Endodermal cell (in vitro differentiated cells): ENCODE data around the gene SYPL1. TPM values are rescaled to one million over a fixed set of nuclear protein-coding genes. Genes with fewer than 3 reads are reported as not detected.

Source experiments
- DNase-seq: peaks from one replicate; pipeline ENCODE4 v3.0.0-alpha.2; 2017
- H3K27ac ChIP-seq: 2 replicates; pipeline ENCODE4 v1.5.1; 2013; ENCODE audit warnings: mild to moderate bottlenecking, low read depth, low read length, moderate library complexity
- H3K27me3 ChIP-seq: 2 replicates; pipeline ENCODE4 v1.6.1; 2013; ENCODE audit warnings: mild to moderate bottlenecking, low read length, moderate library complexity; ENCODE audit not compliant: insufficient read depth, control insufficient read depth, poor library complexity, severe bottlenecking
- H3K36me3 ChIP-seq: 2 replicates; pipeline ENCODE4 v1.7.0; 2013; ENCODE audit warnings: mild to moderate bottlenecking, low read length, moderate library complexity; ENCODE audit not compliant: control insufficient read depth, insufficient read depth
- H3K4me1 ChIP-seq: one replicate; pipeline ENCODE4 v1.7.0; 2013; ENCODE audit warnings: low read length; ENCODE audit not compliant: control insufficient read depth, insufficient read depth
- H3K4me3 ChIP-seq: 2 replicates; pipeline ENCODE4 v1.5.1; 2013; ENCODE audit warnings: mild to moderate bottlenecking, low read length, moderate library complexity
- H3K9ac ChIP-seq: 2 replicates; pipeline ENCODE4 v1.6.1; 2013; ENCODE audit warnings: mild to moderate bottlenecking, low read length, moderate library complexity; ENCODE audit not compliant: poor library complexity, severe bottlenecking; ENCODE audit errors: extremely low read depth
- H3K9me3 ChIP-seq: 2 replicates; pipeline ENCODE4 v1.6.1; 2013; ENCODE audit warnings: mild to moderate bottlenecking, low read length, moderate library complexity; ENCODE audit not compliant: control insufficient read depth
- H3K27ac Mint-ChIP-seq: 2 replicates; pipeline ENCODE4 v1.8.0; 2020; ENCODE audit warnings: mixed read lengths
- H3K27me3 Mint-ChIP-seq: 2 replicates; pipeline ENCODE4 v1.8.0; 2021; ENCODE audit warnings: mild to moderate bottlenecking, mixed read lengths; ENCODE audit not compliant: insufficient read depth
- H3K36me3 Mint-ChIP-seq: 2 replicates; pipeline ENCODE4 v1.8.0; 2020; ENCODE audit warnings: low read depth, mixed read lengths
- H3K4me1 Mint-ChIP-seq: 2 replicates; pipeline ENCODE4 v1.8.0; 2020; ENCODE audit warnings: mixed read lengths
- H3K4me3 Mint-ChIP-seq: 2 replicates; pipeline ENCODE4 v1.8.0; 2020; ENCODE audit warnings: mild to moderate bottlenecking, moderate library complexity, mixed read lengths
- H3K9me3 Mint-ChIP-seq: 2 replicates; pipeline ENCODE4 v1.8.0; 2020; ENCODE audit warnings: mild to moderate bottlenecking, mixed read lengths
- CTCF ChIP-seq: fragments of 200-600 bp; sonication (generic); conservative IDR thresholded peaks from 2 replicates; pipeline ENCODE4 v1.5.0; 2021; ENCODE audit warnings: antibody characterized with exemption, mild to moderate bottlenecking
- WGBS, 2 experiments: methylation state at CpG; one replicate each; pipeline versions ENCODE4 v1.1.5 to v1.1.7; 2013; ENCODE audit warnings: missing lambda C conversion rate in 2 of 2, mixed read lengths in 1 of 2; ENCODE audit not compliant: insufficient coverage in 1 of 2, insufficient read length in 1 of 2; 5-methylcytosine and 5-hydroxymethylcytosine counted together
- total RNA-seq, 2 donors: library from RNA; stranded (reverse); fragmentation: NEBNext Ultra II Directional in 1 of 2; extraction: Animal tissue kit (Norgen Biotek cat#: 25700) in 1 of 2; gene quantifications; 2 replicates in 1 of 2; 3 replicates in 1 of 2; pipeline ENCODE4 v1.2.1, GENCODE V29; 2021

SYPL1 gene
- total RNA-seq, 2 donors from 2014 or later: 74.8 to 76.7 TPM

GRCh38 chr7:106089647-106090046, 22.5 kb downstream of the SYPL1 start:
- Histone ChIP-seq H3K9me3 (no peaks in the 10 kb centered on the region), H3K27ac (no peak overlapping the region), H3K27me3 (no peaks in the 10 kb centered on the region), H3K9ac (no peak overlapping the region), H3K4me1 (no peaks in the 10 kb centered on the region), H3K36me3 (peaks cover 51% of the 10 kb centered on the region), H3K4me3 (no peak overlapping the region)
- DNase-seq: no peak
- no peak overlapping the region for H3K27ac Mint-ChIP-seq
- 97 to 100% methylated on average over 1 to 4 of the region's 4 CpGs for WGBS, 2 experiments
- H3K9me3 Mint-ChIP-seq: no peaks in the 10 kb centered on the region
- no peaks in the 10 kb centered on the region for H3K4me1 Mint-ChIP-seq
- no peaks in the 10 kb centered on the region for H3K27me3 Mint-ChIP-seq
- TF ChIP-seq CTCF: no peak
- H3K36me3 Mint-ChIP-seq: peaks cover 38% of the 10 kb centered on the region
- H3K4me3 Mint-ChIP-seq: no peak overlapping the region

GRCh38 chr7:106088014-106088413, 24.1 kb downstream of the SYPL1 start:
- no peak overlapping the region for H3K9ac ChIP-seq
- Mint-ChIP-seq H3K27me3 (no peaks in the 10 kb centered on the region), H3K27ac (no peak overlapping the region), H3K9me3 (no peaks in the 10 kb centered on the region), H3K36me3 (peaks cover 30% of the 10 kb centered on the region), H3K4me3 (no peak overlapping the region), H3K4me1 (peaks cover 1% of the 10 kb centered on the region)
- H3K4me3 ChIP-seq: no peak overlapping the region
- no peak for TF ChIP-seq CTCF
- H3K9me3 ChIP-seq: no peaks in the 10 kb centered on the region
- no peaks in the 10 kb centered on the region for H3K27me3 ChIP-seq
- peaks cover 47% of the 10 kb centered on the region for H3K36me3 ChIP-seq
- no peak for DNase-seq
- no peak overlapping the region for H3K27ac ChIP-seq
- WGBS, 2 experiments: 100% methylated on average over 1 of the region's 1 CpG
- no peaks in the 10 kb centered on the region for H3K4me1 ChIP-seq

- H3K27me3 Mint-ChIP-seq: no peaks in the 10 kb centered on the region
- Histone ChIP-seq H3K4me3 (no peak overlapping the region), H3K9ac (no peak overlapping the region), H3K9me3 (no peaks in the 10 kb centered on the region), H3K27me3 (no peaks in the 10 kb centered on the region), H3K36me3 (peaks cover 28% of the 10 kb centered on the region), H3K27ac (no peak overlapping the region), H3K4me1 (no peaks in the 10 kb centered on the region)
- peaks cover 10% of the 10 kb centered on the region for H3K4me1 Mint-ChIP-seq
- no peak for TF ChIP-seq CTCF
- no peak overlapping the region for H3K27ac Mint-ChIP-seq
- 95 to 100% methylated on average over 2 to 4 of the region's 4 CpGs for WGBS, 2 experiments
- no peak for DNase-seq
- no peak overlapping the region for H3K4me3 Mint-ChIP-seq
- H3K9me3 Mint-ChIP-seq: no peaks in the 10 kb centered on the region
- H3K36me3 Mint-ChIP-seq: peaks cover 19% of the 10 kb centered on the region
These were observed 26.1 kb downstream of the SYPL1 start for GRCh38 chr7:106086062-106086461.
